NCI-H345 (cell line): Measurements from ENCODE around the gene MED16.

ENCODE experiments used
- DNase-seq: peaks from one replicate; lab custom pipeline; 2025; lab: John Stamatoyannopoulos, UW

Gene MED16

GRCh38 chr19:892894-893689, at the start of gene MED16, which contains the start of gene RNU6-9:
MED16 (minus strand) TSS chr19:893187; CDS start chr19:891131, 2,056 bp downstream.
RNU6-9 (plus strand) TSS chr19:893484.
- DNase-seq, result peak; percentile 93

- no peak for DNase-seq
Observed at GRCh38 chr19:942133-942645, 49.2 kb upstream of the MED16 start.

- no peak for DNase-seq
Observed at GRCh38 chr19:941292-942132, 48.5 kb upstream of the MED16 start.

GRCh38 chr19:940591-941291, 47.8 kb upstream of the MED16 start:
- peak; percentile 79 for DNase-seq

GRCh38 chr19:939922-940321, 46.9 kb upstream of the MED16 start:
- no peak for DNase-seq

- no peak for DNase-seq
Observed at GRCh38 chr19:939439-939838, 46.5 kb upstream of the MED16 start.

GRCh38 chr19:938233-938923, 45.4 kb upstream of the MED16 start:
- no peak for DNase-seq

- no peak for DNase-seq
Observed at GRCh38 chr19:937259-937694, 44.3 kb upstream of the MED16 start.

GRCh38 chr19:936175-936546, 43.2 kb upstream of the MED16 start:
- DNase-seq, result no peak

- no peak for DNase-seq
Observed at GRCh38 chr19:934865-935479, 42.0 kb upstream of the MED16 start.

GRCh38 chr19:934197-934840, 41.3 kb upstream of the MED16 start:
- DNase-seq, result no peak

GRCh38 chr19:933553-933882, 40.5 kb upstream of the MED16 start:
- DNase-seq, result no peak

- no peak for DNase-seq
Observed at GRCh38 chr19:932648-933552, 39.9 kb upstream of the MED16 start.

GRCh38 chr19:931860-932647, 39.1 kb upstream of the MED16 start:
- no peak for DNase-seq

GRCh38 chr19:929891-930258, 36.9 kb upstream of the MED16 start:
- DNase-seq, result no peak

GRCh38 chr19:929203-929890, 36.4 kb upstream of the MED16 start:
- no peak for DNase-seq

- no peak for DNase-seq
Observed at GRCh38 chr19:928471-929202, 35.6 kb upstream of the MED16 start.
